ENCODE results near the gene TTC34. TPM values are rescaled to one million over a fixed set of nuclear protein-coding genes. Genes with fewer than 3 reads are reported as not detected.

TTC34 gene
- total and polyA plus RNA-seq, 2 of the 13 experiments (the other 11 are each of a cell fraction or from before 2014, with no cell fraction given) = 0.07 to 0.11 TPM

DNA sequence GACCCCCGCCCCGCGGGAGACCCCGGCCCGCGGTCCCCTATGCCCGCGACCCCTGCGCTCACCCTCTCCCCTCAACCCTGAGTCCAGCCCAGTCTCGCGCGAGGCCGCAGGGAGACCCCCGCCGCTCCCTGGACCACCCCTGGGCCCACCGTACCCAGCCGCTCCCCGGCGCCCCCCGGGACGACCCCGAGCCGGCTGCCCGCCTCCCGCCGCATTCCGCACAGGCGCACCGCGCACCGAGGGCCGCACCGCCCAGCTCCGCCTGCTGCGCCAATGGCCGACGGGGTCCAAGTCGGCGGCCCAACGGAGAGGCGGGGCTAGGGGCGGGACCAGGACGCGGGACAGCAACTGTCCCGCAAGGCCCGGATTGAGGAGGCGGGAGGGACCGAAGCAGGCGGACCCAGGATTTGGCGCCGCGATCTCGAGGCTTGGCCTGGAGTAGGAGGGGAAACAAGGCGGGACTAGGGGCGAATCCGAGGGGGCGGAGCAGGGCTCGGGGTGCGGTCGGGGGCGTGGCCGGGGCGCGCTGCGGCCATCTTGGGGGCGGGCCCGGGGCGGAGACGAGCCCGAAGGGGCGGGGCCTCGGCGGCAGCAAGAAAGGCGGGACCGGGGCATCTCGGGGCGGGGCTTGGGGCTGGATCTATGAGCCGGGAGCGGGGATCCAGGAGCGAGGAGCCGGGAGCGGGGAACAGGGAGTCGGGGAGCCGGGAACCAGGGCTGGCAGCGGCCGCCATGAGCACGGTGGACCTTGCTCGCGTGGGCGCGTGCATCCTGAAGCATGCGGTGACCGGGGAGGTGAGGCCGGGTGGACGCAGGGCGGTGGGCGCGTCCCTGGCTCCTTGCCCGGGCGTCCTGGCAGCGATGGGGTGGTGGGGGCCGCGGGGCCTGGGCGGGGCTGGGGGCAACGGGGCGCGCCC lies 215.1 kb downstream of the TTC34 start, which contains the start of gene PRXL2B (continued):
- TF ChIP-seq, protein P1, sequence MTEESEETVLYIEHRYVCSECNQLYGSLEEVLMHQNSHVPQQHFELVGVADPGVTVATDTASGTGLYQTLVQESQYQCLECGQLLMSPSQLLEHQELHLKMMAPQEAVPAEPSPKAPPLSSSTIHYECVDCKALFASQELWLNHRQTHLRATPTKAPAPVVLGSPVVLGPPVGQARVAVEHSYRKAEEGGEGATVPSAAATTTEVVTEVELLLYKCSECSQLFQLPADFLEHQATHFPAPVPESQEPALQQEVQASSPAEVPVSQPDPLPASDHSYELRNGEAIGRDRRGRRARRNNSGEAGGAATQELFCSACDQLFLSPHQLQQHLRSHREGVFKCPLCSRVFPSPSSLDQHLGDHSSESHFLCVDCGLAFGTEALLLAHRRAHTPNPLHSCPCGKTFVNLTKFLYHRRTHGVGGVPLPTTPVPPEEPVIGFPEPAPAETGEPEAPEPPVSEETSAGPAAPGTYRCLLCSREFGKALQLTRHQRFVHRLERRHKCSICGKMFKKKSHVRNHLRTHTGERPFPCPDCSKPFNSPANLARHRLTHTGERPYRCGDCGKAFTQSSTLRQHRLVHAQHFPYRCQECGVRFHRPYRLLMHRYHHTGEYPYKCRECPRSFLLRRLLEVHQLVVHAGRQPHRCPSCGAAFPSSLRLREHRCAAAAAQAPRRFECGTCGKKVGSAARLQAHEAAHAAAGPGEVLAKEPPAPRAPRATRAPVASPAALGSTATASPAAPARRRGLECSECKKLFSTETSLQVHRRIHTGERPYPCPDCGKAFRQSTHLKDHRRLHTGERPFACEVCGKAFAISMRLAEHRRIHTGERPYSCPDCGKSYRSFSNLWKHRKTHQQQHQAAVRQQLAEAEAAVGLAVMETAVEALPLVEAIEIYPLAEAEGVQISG (CRISPR knock-in tag; IDR thresholded peaks at IDR 0.05) = peak; percentile 16; the same call in 1 of the 2 replicates
- TF ChIP-seq, protein P2, sequence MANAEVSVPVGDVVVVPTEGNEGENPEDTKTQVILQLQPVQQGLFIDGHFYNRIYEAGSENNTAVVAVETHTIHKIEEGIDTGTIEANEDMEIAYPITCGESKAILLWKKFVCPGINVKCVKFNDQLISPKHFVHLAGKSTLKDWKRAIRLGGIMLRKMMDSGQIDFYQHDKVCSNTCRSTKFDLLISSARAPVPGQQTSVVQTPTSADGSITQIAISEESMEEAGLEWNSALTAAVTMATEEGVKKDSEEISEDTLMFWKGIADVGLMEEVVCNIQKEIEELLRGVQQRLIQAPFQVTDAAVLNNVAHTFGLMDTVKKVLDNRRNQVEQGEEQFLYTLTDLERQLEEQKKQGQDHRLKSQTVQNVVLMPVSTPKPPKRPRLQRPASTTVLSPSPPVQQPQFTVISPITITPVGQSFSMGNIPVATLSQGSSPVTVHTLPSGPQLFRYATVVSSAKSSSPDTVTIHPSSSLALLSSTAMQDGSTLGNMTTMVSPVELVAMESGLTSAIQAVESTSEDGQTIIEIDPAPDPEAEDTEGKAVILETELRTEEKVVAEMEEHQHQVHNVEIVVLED (CRISPR knock-in tag; IDR thresholded peaks at IDR 0.05; ENCODE audit: borderline replicate concordance) = peak; percentile 30
- TF ChIP-seq ZNF121 (CRISPR knock-in tag; IDR thresholded peaks at IDR 0.05) (peak; percentile 83), PREB (CRISPR knock-in tag; IDR thresholded peaks at IDR 0.05) (no peak), ZBTB7B (CRISPR knock-in tag; IDR thresholded peaks at IDR 0.05) (0 out of 2 replicates have a peak, but pooled peaks have one; percentile 13), DNMT3B (CRISPR knock-in tag; conservative IDR thresholded peaks at IDR 0.05) (no peak), SIN3A (IDR thresholded peaks at IDR 0.05; ENCODE audit: borderline replicate concordance, low read depth, low read length) (peak; percentile 33; the same call in 1 of the 2 replicates), MNT (IDR thresholded peaks at IDR 0.05) (0 out of 2 replicates have a peak, but pooled peaks have one; percentile 3), TFDP1 (CRISPR knock-in tag; IDR thresholded peaks at IDR 0.05; ENCODE audit: borderline replicate concordance) (peak; percentile 86; the same call in 1 of the 2 replicates), TAF1 (CRISPR knock-in tag; IDR thresholded peaks at IDR 0.05) (peak; percentile 54; the same call in 1 of the 2 replicates), ZNF558 (CRISPR knock-in tag; IDR thresholded peaks at IDR 0.05; ENCODE audit: borderline replicate concordance) (peak; percentile 71; the same call in 1 of the 2 replicates), ZNF557 (CRISPR knock-in tag; IDR thresholded peaks at IDR 0.05) (no peak), RAD21 (CRISPR knock-in tag; IDR thresholded peaks at IDR 0.05) (0 out of 2 replicates have a peak, but pooled peaks have one; percentile 20), SAP130 (CRISPR knock-in tag; IDR thresholded peaks at IDR 0.05; ENCODE audit: low read depth) (peak; percentile 47), HOXA3 (CRISPR knock-in tag; IDR thresholded peaks at IDR 0.05) (peak; percentile 28; the same call in 1 of the 2 replicates), RBFOX2 (IDR thresholded peaks at IDR 0.05; ENCODE audit: low read depth, low read length) (peak; percentile 82), POLR2AphosphoS5 (IDR thresholded peaks at IDR 0.05; ENCODE audit: low read depth, low read length) (0 out of 2 replicates have a peak, but pooled peaks have one; percentile 32), ZNF670 (CRISPR knock-in tag; IDR thresholded peaks at IDR 0.05; ENCODE audit: borderline replicate concordance) (peak; percentile 51), NFKB2 (CRISPR knock-in tag; IDR thresholded peaks at IDR 0.05; ENCODE audit: borderline replicate concordance) (peak; percentile 19; the same call in 1 of the 2 replicates), KDM4B (CRISPR knock-in tag; IDR thresholded peaks at IDR 0.05) (peak; percentile 14; the same call in 1 of the 2 replicates), PHF21A (CRISPR knock-in tag; IDR thresholded peaks at IDR 0.05) (peak; percentile 63)

Data from HepG2 (cell line).